Astrocyte of the spinal cord (primary cell): ENCODE data around the gene POLRMT.

ENCODE experiments used
- DNase-seq: peaks from one replicate; pipeline ENCODE4 v3.0.0; 2011; ENCODE audit warnings: low read depth, low spot score
- H3K4me3 ChIP-seq: 2 replicates; pipeline ENCODE4 v1.5.1; 2011; ENCODE audit warnings: low read depth, mild to moderate bottlenecking, low read length, moderate library complexity
- CTCF ChIP-seq: IDR thresholded peaks from 2 replicates; pipeline ENCODE4 v1.5.1; 2012; ENCODE audit warnings: low read depth, mild to moderate bottlenecking, low read length, inconsistent platforms
- in situ Hi-C: cut with HindIII; loops from 2 replicates; pipeline ENCODE4 v1.10.0; 2017; ENCODE audit warnings: low sequenced_read_pairs

The POLRMT gene

GRCh38 chr19:633068-633785, at the start of gene POLRMT:
Gene POLRMT, minus strand, starts transcription at chr19:633537. Its CDS starts 25 bp downstream, at chr19:633512.
- in situ Hi-C loops = no loop called here
- H3K4me3 ChIP-seq = peak within 1 kb of the TSS; percentile 83
- DNase-seq = peak; percentile 99
- TF ChIP-seq CTCF = no peak

- in situ Hi-C loops = no loop called here
- no peak for TF ChIP-seq CTCF
- no peak overlapping the region for H3K4me3 ChIP-seq
- no peak for DNase-seq
Measured at GRCh38 chr19:682678-683320, 49.5 kb upstream of the POLRMT start.

- in situ Hi-C loops = no loop called here
- no peak overlapping the region for H3K4me3 ChIP-seq
- TF ChIP-seq CTCF = no peak
- DNase-seq = no peak
Measured at GRCh38 chr19:681029-682019, 48.0 kb upstream of the POLRMT start.

GRCh38 chr19:680287-681028, 47.1 kb upstream of the POLRMT start:
- H3K4me3 ChIP-seq = peak overlapping the region; percentile 45
- peak; percentile 28 for TF ChIP-seq CTCF
- in situ Hi-C loops = no loop called here
- peak; percentile 99 for DNase-seq

GRCh38 chr19:679418-680286, 46.3 kb upstream of the POLRMT start:
- peak overlapping the region; percentile 41 for H3K4me3 ChIP-seq
- peak; percentile 81 for DNase-seq
- in situ Hi-C loops = no loop called here
- TF ChIP-seq CTCF = no peak
